HG03066 (cell line): ENCODE results near the gene NBEAL2.
"Not testable (repeated sequence)": the region's sequence is repeated elsewhere in the genome, so short reads cannot be mapped to it uniquely, and the experiment has no call there.

ENCODE experiments used
- ATAC-seq: cut with Tn5 transposase; IDR thresholded peaks from one replicate; pipeline ENCODE4 v1.9.1; 2021; ENCODE audit warnings: low read depth; ENCODE audit not compliant: unreplicated experiment

The NBEAL2 gene

DNA sequence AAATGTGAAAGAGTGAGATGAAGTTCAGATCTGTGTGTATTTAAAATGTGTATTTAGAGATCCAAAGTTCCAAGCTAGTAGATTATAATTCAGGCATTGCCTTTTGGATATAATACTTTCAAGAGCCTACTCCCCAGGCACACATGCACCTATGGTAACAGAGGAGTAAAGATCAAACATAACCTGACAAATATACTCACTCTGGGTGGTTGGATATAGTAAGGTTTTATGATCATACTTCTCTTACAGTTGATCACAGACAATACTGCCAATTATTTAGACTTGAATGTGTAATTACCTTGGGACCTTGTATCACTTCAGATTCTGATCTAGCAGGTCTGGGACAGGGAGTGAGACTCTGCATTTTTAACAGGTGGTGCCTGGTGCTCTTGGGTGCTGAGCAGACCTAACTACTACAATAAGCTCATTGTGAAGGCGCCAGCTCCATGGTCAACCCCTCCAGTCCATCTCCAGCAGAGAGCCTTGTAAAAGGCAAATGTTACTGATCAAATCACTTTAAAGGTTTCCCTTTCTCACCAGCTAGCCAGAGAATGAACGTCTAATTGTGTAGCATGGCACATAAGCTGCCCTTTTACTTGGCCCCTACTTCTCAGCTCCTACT, 55.5 kb downstream of the NBEAL2 start:
- no peak for ATAC-seq

DNA sequence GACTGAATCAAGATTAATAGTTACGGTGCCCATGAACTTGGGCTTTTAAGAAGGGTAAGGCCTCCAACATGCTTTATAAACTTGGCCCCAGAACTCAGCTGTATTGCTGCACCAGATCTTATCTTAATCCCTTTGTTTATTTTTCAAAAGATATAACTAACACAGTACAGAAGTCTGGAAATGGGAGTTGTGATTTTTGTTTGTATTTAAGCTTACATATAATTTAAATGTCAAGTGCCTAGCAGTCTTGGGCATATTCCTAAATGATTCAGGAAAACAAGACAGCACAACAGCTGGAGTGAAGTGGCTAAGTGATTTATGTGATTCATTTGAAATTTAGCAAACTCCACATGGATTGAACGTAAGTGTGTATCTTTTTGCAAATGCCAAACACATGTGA, 56.2 kb downstream of the NBEAL2 start:
- ATAC-seq = no peak

DNA sequence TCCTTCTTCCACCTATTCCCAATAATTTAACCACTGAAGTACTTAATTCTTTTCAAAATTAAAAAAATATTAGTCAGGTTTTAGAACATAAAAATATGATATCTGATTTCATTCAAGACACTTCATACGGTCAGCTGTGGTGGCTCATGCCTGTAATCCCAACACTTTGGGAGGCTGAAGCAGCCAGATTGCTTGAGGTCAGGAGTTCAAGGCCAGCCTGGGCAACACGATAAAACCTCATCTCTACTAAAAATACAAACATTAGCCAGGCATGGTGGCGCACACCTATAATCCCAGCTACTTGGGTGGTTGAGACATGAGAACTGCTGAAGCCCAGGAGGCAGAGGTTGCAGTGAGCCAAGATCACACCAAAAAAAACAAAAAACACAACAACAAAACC, 56.7 kb downstream of the NBEAL2 start:
- ATAC-seq = no peak

DNA sequence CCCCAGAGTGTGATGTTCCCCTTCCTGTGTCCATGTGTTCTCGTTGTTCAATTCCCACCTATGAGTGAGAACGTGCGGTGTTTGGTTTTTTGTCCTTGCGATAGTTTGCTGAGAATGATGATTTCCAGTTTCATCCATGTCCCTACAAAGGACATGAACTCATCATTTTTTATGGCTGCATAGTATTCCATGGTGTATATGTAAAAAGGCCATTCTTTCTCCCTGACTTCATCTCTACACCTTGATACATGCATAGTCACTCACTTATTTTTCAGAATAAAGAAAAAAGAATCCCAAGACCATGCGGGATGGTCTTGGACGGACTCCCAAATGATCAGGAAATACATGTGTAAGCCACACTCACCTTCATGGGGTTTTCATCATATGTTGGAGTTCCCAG, 57.8 kb downstream of the NBEAL2 start:
- ATAC-seq = not testable (repeated sequence)

DNA sequence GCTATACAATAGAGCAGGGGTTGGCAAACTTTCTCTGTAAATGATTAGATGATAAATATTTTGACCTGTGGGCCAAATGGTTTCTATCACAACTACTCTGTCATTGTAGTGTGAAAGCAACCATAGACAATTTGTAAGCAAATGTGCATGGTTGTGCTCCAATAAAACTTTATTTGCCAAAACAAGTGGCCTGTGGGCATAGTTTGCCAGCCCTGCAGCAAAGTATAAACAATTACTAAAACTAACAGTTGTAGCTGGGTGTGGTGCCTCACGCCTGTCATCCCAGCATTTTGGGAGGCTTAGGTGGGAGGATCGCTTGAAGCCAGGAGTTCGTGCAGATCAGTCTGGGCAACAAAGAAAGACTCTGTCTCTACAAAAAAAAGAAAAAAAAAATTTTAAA, 61.6 kb downstream of the NBEAL2 start:
- ATAC-seq = no peak

DNA sequence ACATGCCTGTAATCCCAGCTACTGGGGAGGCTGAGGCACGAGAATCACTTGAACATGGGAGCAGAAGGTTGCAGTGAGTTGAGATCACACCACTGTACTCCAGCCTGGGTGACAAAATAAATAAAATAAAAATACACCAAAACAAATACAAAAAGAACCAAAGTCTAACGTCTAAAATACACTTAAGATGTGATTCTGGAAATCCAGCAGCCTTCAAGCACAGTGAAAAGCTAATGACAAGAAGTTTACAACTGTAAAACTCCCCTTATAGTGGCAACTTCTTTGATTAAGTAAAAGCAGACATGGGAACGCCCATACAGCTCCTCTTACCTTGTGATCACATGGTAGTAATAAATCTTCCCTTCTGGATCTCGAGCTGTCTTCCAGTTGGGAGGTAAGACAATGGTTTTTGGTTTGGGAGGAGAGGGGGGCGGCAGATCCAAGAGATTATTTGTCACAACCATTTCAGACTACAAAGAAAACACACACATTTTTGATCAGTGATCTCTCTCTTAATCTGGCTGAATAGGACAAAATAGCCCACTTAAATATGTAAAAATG, 62.8 kb downstream of the NBEAL2 start:
- no peak for ATAC-seq

DNA sequence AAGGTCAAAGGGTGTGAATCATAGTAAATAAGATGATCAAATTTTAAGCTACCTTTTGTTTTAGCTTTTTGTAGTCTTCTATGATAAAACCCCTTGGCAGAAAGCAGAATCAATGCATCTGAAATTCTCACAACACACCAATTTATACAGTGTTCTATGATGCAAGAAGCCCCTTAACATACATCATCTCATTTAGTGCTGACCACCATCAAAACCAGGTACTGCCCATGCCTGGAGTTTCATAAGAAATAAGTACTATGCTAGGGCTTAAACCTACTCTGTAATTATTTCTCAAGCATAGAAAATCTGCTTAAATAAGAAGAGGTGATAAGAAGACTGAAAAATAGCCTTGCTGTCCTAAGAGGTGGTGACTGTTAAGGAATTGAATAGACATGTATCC, 67.6 kb downstream of the NBEAL2 start:
- no peak for ATAC-seq

DNA sequence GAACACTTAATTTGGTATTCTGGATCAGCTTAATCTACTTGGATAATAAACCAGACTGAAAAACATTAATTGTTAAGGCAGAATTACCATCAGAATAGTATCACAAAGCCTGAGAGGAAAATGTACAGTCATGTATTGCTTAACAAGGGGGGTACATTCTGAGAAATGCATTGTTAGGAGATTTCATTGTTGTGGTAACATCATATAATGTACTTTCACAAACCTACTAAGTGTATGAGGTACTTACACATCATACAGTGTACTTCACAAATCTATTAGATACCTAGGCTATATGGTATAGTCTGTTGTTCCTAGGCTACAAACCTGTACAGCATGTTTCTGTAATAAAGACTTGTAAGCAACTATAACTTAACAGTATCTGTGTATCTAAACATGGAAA, 68.2 kb downstream of the NBEAL2 start:
- ATAC-seq = no peak

DNA sequence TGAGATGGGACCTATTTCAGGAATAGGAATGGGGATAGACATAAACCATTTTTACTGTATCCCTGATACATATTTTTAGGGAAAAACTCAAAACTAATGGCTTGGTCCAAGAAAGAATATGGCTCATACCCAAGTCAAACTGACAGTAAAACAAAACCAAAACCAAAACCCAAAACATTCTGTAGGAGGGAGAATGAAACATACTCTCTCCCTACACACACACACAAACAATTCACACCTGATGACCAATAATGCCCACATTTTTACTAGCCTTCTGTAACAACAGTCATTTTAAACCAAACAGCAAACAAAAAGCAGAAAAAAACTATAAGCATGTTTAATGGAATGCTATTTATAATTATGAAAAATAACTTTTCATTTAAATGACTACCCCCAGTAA, 74.9 kb downstream of the NBEAL2 start:
- ATAC-seq = no peak

DNA sequence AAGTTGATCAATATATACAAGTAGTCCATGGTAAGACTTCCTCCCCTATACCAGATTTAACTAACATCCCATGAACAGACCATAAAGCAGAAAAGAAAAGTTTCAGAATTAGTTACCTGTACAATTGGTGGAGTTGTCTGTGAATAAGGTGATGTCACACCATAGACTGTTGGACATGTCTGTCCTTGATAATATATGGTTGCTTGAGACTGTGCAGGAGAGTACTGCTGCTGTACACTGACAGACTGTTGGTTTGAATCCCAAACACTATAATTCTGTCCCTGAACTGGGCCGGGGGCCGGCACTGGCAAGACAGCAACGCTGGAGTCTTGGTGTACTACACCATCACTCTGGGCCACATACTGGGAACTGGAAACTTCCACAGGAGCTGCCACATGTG, 77.2 kb downstream of the NBEAL2 start:
- ATAC-seq = no peak

DNA sequence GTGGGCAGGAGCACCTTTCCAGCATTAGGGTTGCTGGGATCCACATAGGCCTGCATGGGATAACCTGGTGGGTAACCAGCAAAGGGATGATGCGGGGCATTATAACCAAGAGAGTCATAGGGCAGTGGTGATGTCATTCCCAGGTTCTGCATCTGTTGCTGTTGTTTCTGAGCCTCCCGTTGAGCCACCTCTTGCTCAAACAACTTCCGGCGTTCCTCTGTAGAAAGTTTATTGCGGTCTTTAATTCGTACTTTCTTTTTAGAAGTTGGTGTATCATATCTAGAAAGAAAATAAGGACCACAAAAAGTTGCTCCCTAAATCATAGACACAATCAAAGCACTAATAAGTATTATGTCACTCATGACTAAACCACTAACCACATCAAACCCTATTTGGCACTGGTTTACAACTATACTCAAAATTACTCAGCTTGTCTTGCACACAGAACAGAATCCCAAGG, 77.8 kb downstream of the NBEAL2 start:
- no peak for ATAC-seq
